ENCODE data around the gene CRACDL. TPM values are rescaled to one million over a fixed set of nuclear protein-coding genes. Genes with fewer than 3 reads are reported as not detected.

The CRACDL gene
- total and polyA plus RNA-seq, 2 donors (not counting 3 experiments of a cell fraction or from before 2014, with no cell fraction given): 0.92 to 6.3 TPM

- no peak for FAIRE-seq
- no peak overlapping the region for H3K4me3 ChIP-seq (replicated peaks in 1 of 3; ENCODE audit: insufficient read depth in 1 of 3, low read depth in 1 of 3, low read length in 3 of 3)
- no peaks in the 10 kb centered on the region for H3K36me3 ChIP-seq (ENCODE audit: control insufficient read depth in 2 of 2, extremely low read depth in 1 of 2, insufficient read depth in 2 of 2, low read length in 2 of 2)
- DNase-seq (ENCODE audit: low read depth, low spot score): no peak
- TF ChIP-seq FOS (IDR thresholded peaks at IDR 0.05; ENCODE audit: borderline replicate concordance, insufficient read depth, low read length): no peak
- no peak for TF ChIP-seq MAX (IDR thresholded peaks at IDR 0.05; ENCODE audit: insufficient read depth, insufficient read length)
- no peak for TF ChIP-seq POLR2AphosphoS5 (IDR thresholded peaks at IDR 0.05; ENCODE audit: insufficient read depth, low read depth, low read length)
- TF ChIP-seq MYC (IDR thresholded peaks at IDR 0.05; ENCODE audit: low read depth, low read length): no peak
- TF ChIP-seq JUN (IDR thresholded peaks at IDR 0.05; ENCODE audit: borderline replicate concordance, insufficient read depth, insufficient read length, low read depth): no peak
- TF ChIP-seq POLR2A (IDR thresholded peaks at IDR 0.05; ENCODE audit: low read depth, low read length): no peak
- TF ChIP-seq GATA2 (IDR thresholded peaks at IDR 0.05; ENCODE audit: insufficient read depth, insufficient read length, low read depth, low read length): no peak
- TF ChIP-seq EZH2 (IDR thresholded peaks at IDR 0.05; ENCODE audit: borderline replicate concordance, low read depth, low read length, severe bottlenecking): no peak
- no peaks in the 10 kb centered on the region for H3K9me3 ChIP-seq (replicated peaks; ENCODE audit: control insufficient read depth, insufficient read depth, low read length)
- H3K79me2 ChIP-seq (ENCODE audit: control insufficient read depth, insufficient read depth, low read length): no peaks in the 10 kb centered on the region
- H3K4me1 ChIP-seq (ENCODE audit: control insufficient read depth, extremely low read depth, insufficient read depth, low read length): peaks cover 16% of the 10 kb centered on the region
- POLR2A ChIA-PET: no interaction called here
- H3K27me3 ChIP-seq (ENCODE audit: control insufficient read depth in 2 of 2, insufficient read depth in 2 of 2, low read length in 2 of 2): no peaks in the 10 kb centered on the region
- H4K20me1 ChIP-seq (replicated peaks; ENCODE audit: control insufficient read depth, extremely low read depth, insufficient read depth, low read length): no peaks in the 10 kb centered on the region
- CTCF ChIA-PET: interaction anchor here (0.9 kb wide), 1 partner anchor 146 kb away, joined by 3 read pairs; no protein-coding TSS in a partner anchor
- no peak overlapping the region for H3K27ac ChIP-seq (ENCODE audit: insufficient read depth, low read depth, low read length)
- no peak overlapping the region for H3K9ac ChIP-seq (replicated peaks; ENCODE audit: extremely low read depth, insufficient read depth, low read length)
- H3K4me2 ChIP-seq (ENCODE audit: insufficient read depth, low read length): no peak overlapping the region
- no TSS peak for BruUV-seq (replicated peaks)
- intact Hi-C loops (cut with micrococcal nuclease): loop anchor here (5.0 kb wide), 1 partner anchor 84 kb away; no protein-coding TSS in a partner anchor
- H3K9me1 ChIP-seq (replicated peaks; ENCODE audit: control insufficient read depth, extremely low read depth, insufficient read depth, low read length): no peaks in the 10 kb centered on the region
- dilution Hi-C loops (cut with MboI; ENCODE audit: extremely low pct_ligation_motif_present, low sequenced_read_pairs): no loop called here
- no peak overlapping the region for H2AFZ ChIP-seq (ENCODE audit: low read depth, low read length)
Measured at GRCh38 chr2:98921062-98921461, 15.0 kb downstream of the CRACDL start.

GRCh38 chr2:98917031-98917471 is 19.0 kb downstream of the CRACDL start:
- H3K4me2 ChIP-seq (ENCODE audit: insufficient read depth, low read length): peak overlapping the region; percentile 35
- H3K27ac ChIP-seq (ENCODE audit: insufficient read depth, low read depth, low read length): peak overlapping the region; percentile 75
- CTCF ChIA-PET: interaction anchor here (1.0 to 2.1 kb wide), 4 partner anchors 19 to 268 kb away, joined by 4 to 6 read pairs (median 4); partner anchors contain the start of gene CRACDL
- DNase-seq (ENCODE audit: low read depth, low spot score) (peak; percentile 78), FAIRE-seq (peak; percentile 66)
- H3K9me3 ChIP-seq (replicated peaks; ENCODE audit: control insufficient read depth, insufficient read depth, low read length): no peaks in the 10 kb centered on the region
- BruUV-seq (replicated peaks): no TSS peak
- H3K27me3 ChIP-seq (ENCODE audit: control insufficient read depth in 2 of 2, insufficient read depth in 2 of 2, low read length in 2 of 2): no peaks in the 10 kb centered on the region
- TF ChIP-seq CTCF (IDR thresholded peaks at IDR 0.05; ENCODE audit: extremely low read depth in 1 of 2, insufficient read depth in 1 of 2, low read depth in 1 of 2, low read length in 2 of 2) (no peak), POLR2AphosphoS5 (IDR thresholded peaks at IDR 0.05; ENCODE audit: insufficient read depth, low read depth, low read length) (no peak), EZH2 (IDR thresholded peaks at IDR 0.05; ENCODE audit: borderline replicate concordance, low read depth, low read length, severe bottlenecking) (no peak), FOS (IDR thresholded peaks at IDR 0.05; ENCODE audit: borderline replicate concordance, insufficient read depth, low read length) (peak; percentile 98), MYC (IDR thresholded peaks at IDR 0.05; ENCODE audit: low read depth, low read length) (no peak), GATA2 (IDR thresholded peaks at IDR 0.05; ENCODE audit: insufficient read depth, insufficient read length, low read depth, low read length) (no peak), POLR2A (IDR thresholded peaks at IDR 0.05; ENCODE audit: low read depth, low read length) (no peak), JUN (IDR thresholded peaks at IDR 0.05; ENCODE audit: borderline replicate concordance, insufficient read depth, insufficient read length, low read depth) (peak; percentile 95), MAX (IDR thresholded peaks at IDR 0.05; ENCODE audit: insufficient read depth, insufficient read length) (no peak)
- dilution Hi-C loops (cut with MboI; ENCODE audit: extremely low pct_ligation_motif_present, low sequenced_read_pairs) (no loop called here), intact Hi-C loops (cut with micrococcal nuclease) (loop anchor here (10.0 kb wide), 1 partner anchor 192 kb away; no protein-coding TSS in a partner anchor)
- POLR2A ChIA-PET: no interaction called here
- H2AFZ ChIP-seq (ENCODE audit: low read depth, low read length): peak overlapping the region; percentile 23
- no peaks in the 10 kb centered on the region for H3K79me2 ChIP-seq (ENCODE audit: control insufficient read depth, insufficient read depth, low read length)
- H4K20me1 ChIP-seq (replicated peaks; ENCODE audit: control insufficient read depth, extremely low read depth, insufficient read depth, low read length): no peaks in the 10 kb centered on the region
- peaks cover 26% of the 10 kb centered on the region for H3K4me1 ChIP-seq (ENCODE audit: control insufficient read depth, extremely low read depth, insufficient read depth, low read length)
- H3K4me3 ChIP-seq (replicated peaks in 1 of 3; ENCODE audit: insufficient read depth in 1 of 3, low read depth in 1 of 3, low read length in 3 of 3): no peak overlapping the region
- H3K9me1 ChIP-seq (replicated peaks; ENCODE audit: control insufficient read depth, extremely low read depth, insufficient read depth, low read length): no peaks in the 10 kb centered on the region
- peak overlapping the region; percentile 40 for H3K9ac ChIP-seq (replicated peaks; ENCODE audit: extremely low read depth, insufficient read depth, low read length)
- H3K36me3 ChIP-seq (ENCODE audit: control insufficient read depth in 2 of 2, extremely low read depth in 1 of 2, insufficient read depth in 2 of 2, low read length in 2 of 2): no peaks in the 10 kb centered on the region
